ENCODE measurements around the gene RND3.

- no peak for TF ChIP-seq POLR2A (IDR thresholded peaks at IDR 0.05; ENCODE audit: low read length)
- no peak for TF ChIP-seq GATA1 (IDR thresholded peaks at IDR 0.05; ENCODE audit: low read depth, low read length)
Observed at GRCh38 chr2:150441226-150441625, 46.2 kb downstream of the RND3 start.
